SK-N-SH (cell line): ENCODE results near the gene GPR161. TPM values are rescaled to one million over a fixed set of nuclear protein-coding genes. Genes with fewer than 3 reads are reported as not detected.
A peak's percentile ranks its signal among the peaks of the same experiment; 100 is the strongest.

ENCODE experiments used
- CTCF ChIA-PET: fragments of 300-600, 350-600 bp; formaldehyde crosslinking; extraction: SDS; loops from one replicate; lab custom pipeline; 2021; lab: Yijun Ruan, JAX
- POLR2A ChIA-PET: fragments of 350-600 bp; sonication (Branson Sonifier 250); formaldehyde crosslinking; extraction: SDS; loops from one replicate; lab custom pipeline; 2020; ENCODE audit warnings: antibody characterized with exemption, inconsistent platforms; lab: Yijun Ruan, JAX
- DNase-seq: peaks from one replicate; pipeline ENCODE4 v3.0.0; 2012
- H2AFZ ChIP-seq: fragments of 200-600 bp; sonication (generic); 2 replicates; pipeline ENCODE4 v1.8.1; 2016; ENCODE audit warnings: antibody characterized with exemption, mild to moderate bottlenecking, low read depth
- H3F3A ChIP-seq: fragments of 200-600 bp; sonication (generic); replicated peaks from 2 replicates; pipeline ENCODE3; 2016; ENCODE audit warnings: antibody characterized with exemption, mild to moderate bottlenecking; ENCODE audit not compliant: insufficient read depth
- H3K27ac ChIP-seq, 2 experiments: fragments of 200-500 bp in 1 of 2; fragments of 200-600 bp in 1 of 2; sonication (Bioruptor generic) in 1 of 2; sonication (generic), shearing (Covaris generic) in 1 of 2; 2 replicates each; pipeline versions ENCODE4 v1.5.1 to v1.6.1; 2014 to 2016; ENCODE audit warnings: low read depth in 2 of 2, inconsistent platforms in 1 of 2, low read length in 1 of 2, mild to moderate bottlenecking in 1 of 2, mixed read lengths in 1 of 2
- H3K27me3 ChIP-seq: fragments of 200-600 bp; sonication (generic), shearing (Covaris generic); 2 replicates; pipeline ENCODE4 v1.6.1; 2016; ENCODE audit warnings: mixed run types; ENCODE audit not compliant: insufficient read depth
- H3K36me3 ChIP-seq, 2 experiments: fragments of 200-500 bp in 1 of 2; fragments of 200-600 bp in 1 of 2; sonication (Bioruptor generic) in 1 of 2; sonication (generic) in 1 of 2; replicated peaks in 1 of 2; 2 replicates each; pipeline versions ENCODE3 to v1.5.1; 2014 to 2016; ENCODE audit warnings: low read length in 1 of 2, mild to moderate bottlenecking in 1 of 2; ENCODE audit not compliant: insufficient read depth in 2 of 2, control insufficient read depth in 1 of 2
- H3K4me1 ChIP-seq, 2 experiments: fragments of 200-500 bp in 1 of 2; fragments of 200-600 bp in 1 of 2; sonication (Bioruptor generic) in 1 of 2; sonication (generic), shearing (Covaris generic) in 1 of 2; 2 replicates each; pipeline versions ENCODE4 v1.5.1 to v1.6.1; 2014 to 2016; ENCODE audit warnings: low read depth in 1 of 2, low read length in 1 of 2, mixed run types in 1 of 2; ENCODE audit not compliant: insufficient read depth in 2 of 2, control insufficient read depth in 1 of 2
- H3K4me2 ChIP-seq: fragments of 200-600 bp; sonication (generic), shearing (Covaris generic); 2 replicates; pipeline ENCODE4 v1.6.1; 2017; ENCODE audit warnings: mixed run types
- H3K4me3 ChIP-seq, 2 experiments: fragments of 200-500 bp in 1 of 2; fragments of 200-600 bp in 1 of 2; sonication (Bioruptor generic) in 1 of 2; sonication (generic), shearing (Covaris generic) in 1 of 2; 2 replicates each; pipeline versions ENCODE4 v1.5.1 to v1.8.1; 2014 to 2016; ENCODE audit warnings: low read depth in 2 of 2, inconsistent platforms in 1 of 2, low read length in 1 of 2, mild to moderate bottlenecking in 1 of 2, mixed read lengths in 1 of 2, moderate library complexity in 1 of 2
- H3K79me2 ChIP-seq: fragments of 200-600 bp; sonication (generic); 2 replicates; pipeline ENCODE4 v1.8.1; 2017; ENCODE audit warnings: mild to moderate bottlenecking; ENCODE audit not compliant: insufficient read depth
- H3K9ac ChIP-seq: fragments of 200-600 bp; sonication (generic); 2 replicates; pipeline ENCODE4 v1.6.1; 2017; ENCODE audit warnings: mixed run types
- H3K9me2 ChIP-seq: fragments of 200-600 bp; sonication (generic); 2 replicates; pipeline ENCODE4 v1.6.1; 2017; ENCODE audit warnings: mixed run types
- H3K9me3 ChIP-seq: fragments of 200-600 bp; sonication (generic); 2 replicates; pipeline ENCODE4 v1.6.1; 2017; ENCODE audit warnings: mixed run types, mild to moderate bottlenecking, moderate library complexity
- H4K20me1 ChIP-seq: fragments of 200-600 bp; sonication (generic); 2 replicates; pipeline ENCODE4 v1.6.1; 2017; ENCODE audit warnings: mild to moderate bottlenecking, mixed run types; ENCODE audit not compliant: insufficient read depth
- CTCF ChIP-seq: fragments of 200-600 bp; sonication (generic); IDR thresholded peaks from 2 replicates; pipeline ENCODE4 v1.6.1; 2017; ENCODE audit warnings: antibody characterized with exemption, mild to moderate bottlenecking, moderate library complexity
- ELF1 ChIP-seq: IDR thresholded peaks from 2 replicates; pipeline ENCODE4 v1.4.0; 2012
- FOSL2 ChIP-seq: IDR thresholded peaks from 2 replicates; pipeline ENCODE4 v1.4.0; 2012; ENCODE audit warnings: low read depth, mild to moderate bottlenecking, moderate library complexity, borderline replicate concordance
- FOXJ3 ChIP-seq: sonication (generic); formaldehyde crosslinking; IDR thresholded peaks from 2 replicates; pipeline ENCODE4 v1.5.1; 2020; ENCODE audit warnings: mild to moderate bottlenecking, missing genetic modification reagents
- FOXM1 ChIP-seq: IDR thresholded peaks from 2 replicates; pipeline ENCODE4 v1.4.0; 2012; ENCODE audit warnings: low read depth, mild to moderate bottlenecking
- JUND ChIP-seq: IDR thresholded peaks from 2 replicates; pipeline ENCODE4 v1.4.0; 2012
- MAX ChIP-seq: IDR thresholded peaks from 2 replicates; pipeline ENCODE4 v1.4.0; 2012; ENCODE audit warnings: low read depth
- NFIC ChIP-seq: IDR thresholded peaks from 2 replicates; pipeline ENCODE4 v1.4.0; 2012; ENCODE audit warnings: borderline replicate concordance
- POLR2AphosphoS5 ChIP-seq: IDR thresholded peaks from 2 replicates; pipeline ENCODE4 v1.6.1; 2012; ENCODE audit warnings: low read depth, low read length
- RAD21 ChIP-seq: IDR thresholded peaks from 2 replicates; pipeline ENCODE4 v1.6.1; 2012; ENCODE audit warnings: mild to moderate bottlenecking, low read length
- RCOR1 ChIP-seq: fragments of 150-350 bp; IDR thresholded peaks from 2 replicates; pipeline ENCODE4 v1.6.1; 2017; ENCODE audit warnings: antibody characterized with exemption, low read length
- REST ChIP-seq: IDR thresholded peaks from 2 replicates; pipeline ENCODE4 v1.6.1; 2012; ENCODE audit warnings: mild to moderate bottlenecking, low read depth, low read length, moderate library complexity
- RFX5 ChIP-seq: IDR thresholded peaks from 2 replicates; pipeline ENCODE4 v1.6.1; 2012; ENCODE audit warnings: mild to moderate bottlenecking, improper control_type of control experiment, low read length
- TCF12 ChIP-seq: IDR thresholded peaks from 2 replicates; pipeline ENCODE4 v1.4.0; 2012
- USF2 ChIP-seq: fragments of 150-350 bp; IDR thresholded peaks from 2 replicates; pipeline ENCODE4 v1.6.1; 2017; ENCODE audit warnings: antibody characterized with exemption, low read length, low read depth, borderline replicate concordance
- YY1 ChIP-seq: IDR thresholded peaks from 2 replicates; pipeline ENCODE4 v1.4.0; 2012; ENCODE audit warnings: low read depth, mild to moderate bottlenecking
- ZBTB33 ChIP-seq: IDR thresholded peaks from 2 replicates; pipeline ENCODE4 v1.4.0; 2012; ENCODE audit warnings: low read depth, borderline replicate concordance
- WGBS: methylation state at CpG from one replicate; pipeline ENCODE4 v1.1.6; 2017; ENCODE audit warnings: low lambda C conversion rate; 5-methylcytosine and 5-hydroxymethylcytosine counted together
- polyA plus RNA-seq, 3 experiments: library from polyadenylated mRNA; depleted of rRNA; stranded (reverse); fragments of >200 nt; gene quantifications; 2 replicates each; pipeline ENCODE4 v1.2.3, GENCODE V29; 2012

GPR161 gene
- polyA plus RNA-seq, 1 of the 3 experiments (the other 2 are of a cell fraction), result 20.1 TPM

GRCh38 chr1:168179438-168180147 is 42.9 kb upstream of the GPR161 start:
- CTCF ChIA-PET, result interaction anchor here (1.1 to 1.3 kb wide), 2 partner anchors 34 to 53 kb away, joined by 3 to 8 read pairs; no protein-coding TSS in a partner anchor
- TF ChIP-seq FOSL2 (no peak), RFX5 (no peak), YY1 (peak; percentile 52; the same call in 1 of the 2 replicates), REST (no peak), USF2 (no peak), POLR2AphosphoS5 (no peak), RAD21 (no peak)

GRCh38 chr1:168178638-168179437 is 42.1 kb upstream of the GPR161 start, which contains the start of gene TIPRL:
TSS of gene TIPRL (plus strand) at chr1:168178962. CDS start at chr1:168179078, 116 bp downstream.
- peak; percentile 90 for DNase-seq
- H3F3A ChIP-seq, result peaks cover 20% of the 10 kb centered on the region
- H3K36me3 ChIP-seq, result peaks cover 2 to 5% of the 10 kb centered on the region in 2 experiments
- H3K4me3 ChIP-seq, result peak within 1 kb of the TSS; percentile 80 to 97
- peak within 1 kb of the TSS; percentile 89 for H3K9ac ChIP-seq
- H3K79me2 ChIP-seq, result peaks cover 47% of the 10 kb centered on the region
- H3K9me3 ChIP-seq, result no peaks in the 10 kb centered on the region
- H3K4me2 ChIP-seq, result peak within 1 kb of the TSS; percentile 92
- no peaks in the 10 kb centered on the region for H3K27me3 ChIP-seq
- WGBS, result 0% methylated on average over 37 of the region's 56 CpGs
- peak within 1 kb of the TSS; percentile 92 for H2AFZ ChIP-seq
- no peaks in the 10 kb centered on the region for H3K9me2 ChIP-seq
- peak within 1 kb of the TSS; percentile 91 to 93 for H3K27ac ChIP-seq
- POLR2A ChIA-PET, result no interaction called here
- peaks cover 0 to 4% of the 10 kb centered on the region in 2 experiments; a peak in 1 of 4 replicates for H3K4me1 ChIP-seq
- CTCF ChIA-PET, result interaction anchor here (1.1 kb wide), 1 partner anchor 54 kb away, joined by 3 read pairs; no protein-coding TSS in a partner anchor
- H4K20me1 ChIP-seq, result no peaks in the 10 kb centered on the region
- no peak for TF ChIP-seq TCF12
- TF ChIP-seq ZBTB33, result no peak
- TF ChIP-seq CTCF, result peak; percentile 49
- TF ChIP-seq FOXJ3, result no peak
- TF ChIP-seq RAD21, result peak; percentile 24
- peak; percentile 7; the same call in 1 of the 2 replicates for TF ChIP-seq RCOR1
- no peak for TF ChIP-seq NFIC
- TF ChIP-seq FOXM1, result no peak
- TF ChIP-seq JUND, result peak; percentile 8; the same call in 1 of the 2 replicates
- TF ChIP-seq MAX, result peak; percentile 80
- peak; percentile 92 for TF ChIP-seq ELF1

More at GRCh38 chr1:168179438-168180147, 42.9 kb upstream of the GPR161 start:
- Histone ChIP-seq H3K4me1 (peaks cover 0 to 4% of the 10 kb centered on the region in 2 experiments; a peak in 1 of 4 replicates), H3K4me2 (peak overlapping the region; percentile 92), H3K4me3 (peak overlapping the region; percentile 80 to 97), H3K27me3 (no peaks in the 10 kb centered on the region), H3F3A (peaks cover 20% of the 10 kb centered on the region), H3K27ac (peak overlapping the region; percentile 91 to 93), H3K79me2 (peaks cover 53% of the 10 kb centered on the region), H3K9me2 (no peaks in the 10 kb centered on the region), H4K20me1 (no peaks in the 10 kb centered on the region), H3K9me3 (no peaks in the 10 kb centered on the region), H3K36me3 (peaks cover 5 to 11% of the 10 kb centered on the region in 2 experiments), H2AFZ (peak overlapping the region; percentile 83), H3K9ac (peak overlapping the region; percentile 89)
- peak; percentile 47 for DNase-seq
- POLR2A ChIA-PET, result no interaction called here
- WGBS, result under 1% methylated on average over 20 of the region's 20 CpGs
